H1 (cell line): ENCODE measurements around the gene FRMD4A. TPM values are rescaled to one million over a fixed set of nuclear protein-coding genes. Genes with fewer than 3 reads are reported as not detected.

Experiments
- CTCF ChIA-PET: fragments of 300-600 bp; sonication (Branson Sonifier 250); formaldehyde crosslinking; loops from one replicate; lab custom pipeline; 2021; ENCODE audit not compliant: partially characterized antibody; lab: Charles Lee
- POLR2A ChIA-PET: fragments of 300-600 bp; sonication (Branson Sonifier 250); formaldehyde crosslinking; loops from one replicate; lab custom pipeline; 2021; ENCODE audit warnings: inconsistent platforms; ENCODE audit not compliant: partially characterized antibody; lab: Charles Lee
- DNase-seq, 2 experiments: peaks; one replicate each; pipeline versions ENCODE4 v3.0.0 to v3.0.0-alpha.2; 2010 to 2022; ENCODE audit warnings: low spot score in 2 of 2, low read depth in 1 of 2, mixed read lengths in 1 of 2
- FAIRE-seq: peaks from 2 replicates; lab custom pipeline; 2011; peaks lifted over from hg19 to GRCh38; lab: Jason Lieb, UNC
- H2AFZ ChIP-seq: 2 replicates; pipeline ENCODE4 v1.8.1; 2012; ENCODE audit warnings: low read length, inconsistent platforms
- H2AK5ac ChIP-seq: 2 replicates; pipeline ENCODE4 v1.6.1; 2013; ENCODE audit warnings: low read depth, low read length
- H2BK120ac ChIP-seq: replicated peaks from 2 replicates; pipeline ENCODE3; 2013; ENCODE audit warnings: low read depth, low read length, inconsistent platforms
- H2BK12ac ChIP-seq: 2 replicates; pipeline ENCODE4 v1.6.1; 2013; ENCODE audit warnings: low read depth, low read length
- H2BK15ac ChIP-seq: 2 replicates; pipeline ENCODE4 v1.6.1; 2013; ENCODE audit warnings: low read length
- H2BK20ac ChIP-seq: 2 replicates; pipeline ENCODE4 v1.6.1; 2013; ENCODE audit warnings: low read length
- H2BK5ac ChIP-seq: 2 replicates; pipeline ENCODE4 v1.6.1; 2013; ENCODE audit warnings: low read depth, low read length
- H3K14ac ChIP-seq: 2 replicates; pipeline ENCODE4 v1.6.1; 2013; ENCODE audit warnings: inconsistent platforms; ENCODE audit not compliant: insufficient read length
- H3K18ac ChIP-seq: 2 replicates; pipeline ENCODE4 v1.6.1; 2013; ENCODE audit warnings: low read length; ENCODE audit errors: extremely low read depth
- H3K23ac ChIP-seq: 2 replicates; pipeline ENCODE4 v1.6.1; 2013; ENCODE audit warnings: inconsistent platforms; ENCODE audit not compliant: insufficient read length
- H3K23me2 ChIP-seq: 2 replicates; pipeline ENCODE4 v1.6.1; 2013; ENCODE audit warnings: low read depth, low read length
- H3K27ac ChIP-seq: 2 replicates; pipeline ENCODE4 v1.6.1; 2011; ENCODE audit warnings: low read depth, low read length, inconsistent platforms
- H3K27me3 ChIP-seq, 4 experiments: replicated peaks in 1 of 4; 1 replicate in 1 of 4; 2 replicates in 3 of 4; pipeline versions ENCODE4 v1.6.1 to v1.8.1; 2011 to 2013; ENCODE audit warnings: low read length in 3 of 4, mild to moderate bottlenecking in 3 of 4, inconsistent platforms in 2 of 4, mixed read lengths in 2 of 4, moderate library complexity in 1 of 4; ENCODE audit not compliant: control insufficient read depth in 3 of 4, insufficient read depth in 3 of 4; ENCODE audit errors: extremely low read depth in 1 of 4
- H3K36me3 ChIP-seq, 4 experiments: 2 replicates each; pipeline versions ENCODE4 v1.6.1 to v1.8.1; 2011 to 2013; ENCODE audit warnings: mild to moderate bottlenecking in 4 of 4, low read length in 3 of 4, moderate library complexity in 2 of 4, control low read depth in 1 of 4, inconsistent platforms in 1 of 4; ENCODE audit not compliant: insufficient read depth in 4 of 4, control insufficient read depth in 2 of 4
- H3K4ac ChIP-seq: replicated peaks from 2 replicates; pipeline ENCODE3; 2013; ENCODE audit warnings: low read length, low read depth, mixed read lengths, inconsistent platforms; ENCODE audit not compliant: insufficient read length
- H3K4me1 ChIP-seq, 4 experiments: replicated peaks in 1 of 4; 1 replicate in 1 of 4; 2 replicates in 3 of 4; pipeline versions ENCODE4 v1.6.1 to v1.8.1; 2011 to 2013; ENCODE audit warnings: low read length in 3 of 4, inconsistent platforms in 2 of 4, mixed read lengths in 1 of 4; ENCODE audit not compliant: insufficient read depth in 4 of 4, control insufficient read depth in 3 of 4
- H3K4me2 ChIP-seq, 2 experiments: 2 replicates each; pipeline versions ENCODE4 v1.6.1 to v1.8.1; 2011 to 2013; ENCODE audit warnings: low read depth in 2 of 2, low read length in 2 of 2, control low read depth in 1 of 2, inconsistent platforms in 1 of 2, mild to moderate bottlenecking in 1 of 2; ENCODE audit not compliant: insufficient read depth in 1 of 2
- H3K4me3 ChIP-seq, 4 experiments: fragments of 200-600, 300-600 bp in 1 of 4; sonication (generic), shearing (Covaris generic), sonication (Bioruptor Twin) in 1 of 4; 2 replicates each; pipeline versions ENCODE4 v1.5.1 to v1.8.1; 2011 to 2016; ENCODE audit warnings: low read length in 4 of 4, low read depth in 3 of 4, control low read depth in 2 of 4, inconsistent platforms in 2 of 4, mild to moderate bottlenecking in 2 of 4, mixed read lengths in 1 of 4, moderate library complexity in 1 of 4; ENCODE audit not compliant: insufficient read depth in 2 of 4; ENCODE audit errors: extremely low read depth in 1 of 4
- H3K56ac ChIP-seq: replicated peaks from 2 replicates; pipeline ENCODE3; 2013; ENCODE audit warnings: low read depth, mild to moderate bottlenecking, mixed read lengths, low read length, inconsistent platforms; ENCODE audit not compliant: insufficient read length
- H3K79me1 ChIP-seq: 2 replicates; pipeline ENCODE4 v1.6.1; 2013; ENCODE audit warnings: low read depth, low read length, control low read depth
- H3K79me2 ChIP-seq, 2 experiments: 2 replicates each; pipeline versions ENCODE4 v1.6.1 to v1.8.1; 2012 to 2013; ENCODE audit warnings: low read length in 2 of 2, mild to moderate bottlenecking in 2 of 2, inconsistent platforms in 1 of 2; ENCODE audit not compliant: insufficient read depth in 2 of 2, control insufficient read depth in 1 of 2
- H3K9ac ChIP-seq, 4 experiments: replicated peaks in 1 of 4; 1 replicate in 1 of 4; 2 replicates in 3 of 4; pipeline versions ENCODE4 v1.6.1 to v1.8.1; 2011 to 2013; ENCODE audit warnings: low read depth in 3 of 4, low read length in 3 of 4, control low read depth in 2 of 4, mild to moderate bottlenecking in 2 of 4, moderate library complexity in 2 of 4, inconsistent platforms in 1 of 4; ENCODE audit errors: extremely low read depth in 1 of 4
- H3K9me3 ChIP-seq, 2 experiments: 2 replicates each; pipeline versions ENCODE4 v1.6.1 to v1.8.1; 2012 to 2013; ENCODE audit warnings: mild to moderate bottlenecking in 2 of 2, moderate library complexity in 2 of 2, control low read depth in 1 of 2, inconsistent platforms in 1 of 2, low read depth in 1 of 2, low read length in 1 of 2, mixed read lengths in 1 of 2; ENCODE audit not compliant: insufficient read depth in 2 of 2
- H4K20me1 ChIP-seq, 2 experiments: replicated peaks in 1 of 2; 2 replicates each; pipeline versions ENCODE3 to v1.8.1; 2011 to 2013; ENCODE audit warnings: inconsistent platforms in 2 of 2, low read length in 2 of 2, mild to moderate bottlenecking in 1 of 2; ENCODE audit not compliant: insufficient read depth in 2 of 2, control insufficient read depth in 1 of 2
- H4K5ac ChIP-seq: 2 replicates; pipeline ENCODE4 v1.6.1; 2013; ENCODE audit warnings: low read length, low read depth, mixed read lengths, inconsistent platforms; ENCODE audit not compliant: insufficient read length
- H4K8ac ChIP-seq: 2 replicates; pipeline ENCODE4 v1.8.0; 2013; ENCODE audit warnings: mild to moderate bottlenecking, moderate library complexity, low read length, inconsistent platforms; ENCODE audit not compliant: insufficient read depth; ENCODE audit errors: extremely low read depth
- H4K91ac ChIP-seq: replicated peaks from 2 replicates; pipeline ENCODE3; 2013; ENCODE audit warnings: low read length, mixed read lengths, inconsistent platforms; ENCODE audit not compliant: insufficient read length
- KDM1A ChIP-seq: fragments of 200-600, 300-600 bp; sonication (generic); IDR thresholded peaks from 2 replicates; pipeline ENCODE4 v1.7.1; 2016; ENCODE audit warnings: mild to moderate bottlenecking, low read length, borderline replicate concordance
- WGBS, 2 experiments: shearing (Covaris generic) in 1 of 2; methylation state at CpG; one replicate each; pipeline versions ENCODE4 v1.1.6 to v1.1.7; 2013 to 2015; ENCODE audit warnings: low lambda C conversion rate in 2 of 2, mixed read lengths in 2 of 2, inconsistent platforms in 1 of 2, low coverage in 1 of 2, missing lambda C conversion rate in 1 of 2; ENCODE audit not compliant: insufficient replicate concordance in 2 of 2, insufficient coverage in 1 of 2, insufficient read length in 1 of 2; ENCODE audit errors: extremely low coverage in 1 of 2, missing lambda C conversion rate in 1 of 2; 5-methylcytosine and 5-hydroxymethylcytosine counted together
- polyA plus RNA-seq, 7 experiments: library from polyadenylated mRNA; depleted of rRNA in 3 of 7; stranded (reverse) in 5 of 7; unstranded in 2 of 7; fragments of >200 nt in 5 of 7; fragments of 200-250 nt in 2 of 7; gene quantifications; 1 replicate in 5 of 7; 2 replicates in 1 of 7; 4 replicates in 1 of 7; pipeline versions ENCODE4 v1.2.1 to v1.2.3, GENCODE V29; 2011 to 2013; ENCODE audit warnings: missing spikeins in 2 of 7, mixed read lengths in 2 of 7
- total RNA-seq: library from RNA; stranded (reverse); fragmentation: NEBNext Ultra II Directional; extraction: Animal tissue kit (Norgen Biotek cat#: 25700); gene quantifications from 2 replicates; pipeline ENCODE4 v1.2.1, GENCODE V29; 2021

FRMD4A gene
- total and polyA plus RNA-seq, 2 of the 8 experiments (the other 6 are each of a cell fraction or from before 2014, with no cell fraction given): 38.6 to 39.6 TPM

DNA sequence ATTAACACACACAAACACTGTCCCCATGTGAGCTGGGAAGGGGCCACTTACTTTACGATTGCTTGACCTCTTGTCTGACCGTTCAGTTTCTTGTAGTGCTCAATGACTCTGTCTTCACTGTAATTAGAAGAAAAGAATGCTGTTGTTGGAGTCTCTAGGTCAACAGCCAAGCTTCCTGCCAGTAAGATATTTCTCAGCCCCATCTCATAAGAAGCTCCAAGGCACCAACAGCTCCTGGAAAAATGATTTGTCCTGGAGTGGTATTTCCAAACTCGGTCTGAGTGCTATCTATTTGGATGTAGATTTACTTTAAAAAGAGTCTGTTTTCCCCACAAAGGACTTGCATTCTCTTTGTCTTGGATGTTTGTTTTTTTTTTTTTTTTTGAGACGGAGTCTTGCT, 590.3 kb downstream of the FRMD4A start:
- Histone ChIP-seq H3K18ac (no peak overlapping the region), H3K36me3 (peaks cover 2 to 4% (median 2%) of the 10 kb centered on the region in 4 experiments; a peak in 3 of 8 replicates), H3K23me2 (no peaks in the 10 kb centered on the region), H3K56ac (no peak overlapping the region), H3K9me3 (no peaks in the 10 kb centered on the region), H3K4me2 (no peak overlapping the region), H2AK5ac (no peak overlapping the region), H4K91ac (no peak overlapping the region), H4K20me1 (peaks cover 0 to 1% of the 10 kb centered on the region in 2 experiments), H3K27me3 (no peaks in the 10 kb centered on the region), H4K8ac (no peak overlapping the region), H2BK5ac (no peak overlapping the region), H3K4me1 (peaks cover 0 to 2% (median 0%) of the 10 kb centered on the region in 4 experiments; a peak in 1 of 7 replicates), H3K79me2 (no peaks in the 10 kb centered on the region), H2BK20ac (no peak overlapping the region), H3K79me1 (no peaks in the 10 kb centered on the region), H2BK120ac (no peak overlapping the region), H3K4ac (no peak overlapping the region), H3K9ac (no peak overlapping the region), H4K5ac (no peak overlapping the region), H3K14ac (no peak overlapping the region), H3K27ac (no peak overlapping the region), H2BK15ac (no peak overlapping the region), H2BK12ac (no peak overlapping the region), H3K23ac (no peak overlapping the region), H2AFZ (no peak overlapping the region), H3K4me3 (no peak overlapping the region)
- CTCF ChIA-PET: interaction anchor here (1.1 to 1.8 kb wide), 3 partner anchors 9 to 65 kb away, joined by 3 to 5 read pairs (median 4); no protein-coding TSS in a partner anchor
- DNase-seq (no peak), FAIRE-seq (no peak)
- POLR2A ChIA-PET: interaction anchor here (0.7 kb wide), 1 partner anchor 17 kb away, joined by 3 read pairs; no protein-coding TSS in a partner anchor
- no peak for TF ChIP-seq KDM1A
- 88% methylated on average over 3 of the region's 4 CpGs; no CpG with 5 or more reads in 1 of the 2 experiments for WGBS, 2 experiments
